Epithelial cell of proximal tubule (primary cell): Measurements from ENCODE around the gene RHOBTB3. TPM values are rescaled to one million over a fixed set of nuclear protein-coding genes. Genes with fewer than 3 reads are reported as not detected.
"Not testable (repeated sequence)": the region's sequence is repeated elsewhere in the genome, so short reads cannot be mapped to it uniquely, and the experiment has no call there.

Experiments
- DNase-seq: peaks from one replicate; pipeline ENCODE4 v3.0.0-alpha.2; 2011; ENCODE audit warnings: low read depth
- H3K4me3 ChIP-seq: 2 replicates; pipeline ENCODE4 v1.5.1; 2011; ENCODE audit warnings: low read depth, mild to moderate bottlenecking, low read length
- CTCF ChIP-seq: conservative IDR thresholded peaks from 2 replicates; pipeline ENCODE4 v1.5.1; 2012; ENCODE audit warnings: low read depth, mild to moderate bottlenecking, low read length
- total RNA-seq: library from RNA; depleted of rRNA; stranded (reverse); fragments of >200 nt; gene quantifications from 2 replicates; pipeline ENCODE4 v1.2.3, GENCODE V29; 2015

RHOBTB3 gene
- total RNA-seq, 1 donor from 2014 or later, result 39.9 TPM

- DNase-seq, result no peak
- no peak for TF ChIP-seq CTCF
- H3K4me3 ChIP-seq, result no peak overlapping the region
Measured at GRCh38 chr5:95830226-95830625, 99.1 kb downstream of the RHOBTB3 start.

- TF ChIP-seq CTCF, result no peak
- H3K4me3 ChIP-seq, result no peak overlapping the region
- no peak for DNase-seq
Measured at GRCh38 chr5:95832664-95833063, 101.5 kb downstream of the RHOBTB3 start.

- no peak for TF ChIP-seq CTCF
- DNase-seq, result no peak
- peak overlapping the region; percentile 53 for H3K4me3 ChIP-seq
Measured at GRCh38 chr5:95835682-95836385, 104.7 kb downstream of the RHOBTB3 start.

GRCh38 chr5:95836544-95836943 lies 105.4 kb downstream of the RHOBTB3 start:
- H3K4me3 ChIP-seq, result no peak overlapping the region
- DNase-seq, result no peak
- TF ChIP-seq CTCF, result no peak

- not testable (repeated sequence) for DNase-seq, H3K4me3 ChIP-seq
Measured at GRCh38 chr5:95836971-95837370, 105.8 kb downstream of the RHOBTB3 start.

GRCh38 chr5:95837492-95837891 lies 106.4 kb downstream of the RHOBTB3 start:
- no peak for DNase-seq
- H3K4me3 ChIP-seq, result no peak overlapping the region
- no peak for TF ChIP-seq CTCF

- no peak for DNase-seq
- no peak overlapping the region for H3K4me3 ChIP-seq
- TF ChIP-seq CTCF, result no peak
Measured at GRCh38 chr5:95838001-95838520, 106.9 kb downstream of the RHOBTB3 start.
